Measurements from ENCODE around the gene ARHGAP15. TPM values are rescaled to one million over a fixed set of nuclear protein-coding genes. Genes with fewer than 3 reads are reported as not detected.

Gene ARHGAP15
- total and polyA plus RNA-seq, 2 donors (not counting 1 experiment from before 2014, with no cell fraction given): 0.07 TPM; not detected in 1

DNA sequence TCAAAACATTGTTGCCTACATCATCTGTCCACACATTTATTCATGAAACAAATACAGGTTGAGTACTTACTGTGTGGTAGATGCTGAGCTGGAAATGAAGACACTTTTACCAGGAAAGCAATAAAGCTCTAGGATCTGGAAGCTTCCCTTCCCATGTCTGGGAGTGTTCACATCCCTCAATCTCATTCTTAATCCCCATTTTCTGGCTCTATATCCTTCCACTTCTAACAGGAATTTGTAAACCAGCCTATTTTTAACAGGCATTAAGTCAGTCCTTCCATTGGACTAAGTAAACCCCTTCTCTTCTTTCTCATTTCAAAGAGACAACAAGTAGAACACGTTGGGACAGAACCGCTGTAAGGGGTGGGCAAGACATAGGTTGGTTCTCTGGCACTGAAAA lies 589.5 kb downstream of the ARHGAP15 start:
- Histone ChIP-seq H3K4me1 (ENCODE audit: control insufficient read depth, extremely low read depth, insufficient read depth, low read length) (no peaks in the 10 kb centered on the region), H3K27ac (ENCODE audit: insufficient read depth, low read length) (no peak overlapping the region), H2AFZ (ENCODE audit: low read length) (no peak overlapping the region), H4K20me1 (ENCODE audit: control insufficient read depth, extremely low read depth, insufficient read depth, low read length) (no peaks in the 10 kb centered on the region), H3K79me2 (ENCODE audit: control insufficient read depth, insufficient read depth, low read length) (no peaks in the 10 kb centered on the region), H3K9ac (ENCODE audit: insufficient read depth, low read length) (no peak overlapping the region), H3K4me3 (replicated peaks in 1 of 4; ENCODE audit: control extremely low read depth in 1 of 4, insufficient read depth in 1 of 4, low read depth in 3 of 4, low read length in 4 of 4) (no peak overlapping the region), H3K36me3 (ENCODE audit: control insufficient read depth, insufficient read depth, low read length) (no peaks in the 10 kb centered on the region), H3K9me3 (ENCODE audit: control insufficient read depth, insufficient read depth, low read depth, low read length) (no peaks in the 10 kb centered on the region), H3K27me3 (ENCODE audit: control insufficient read depth, insufficient read depth, low read length) (no peaks in the 10 kb centered on the region), H3K4me2 (ENCODE audit: extremely low read depth, insufficient read depth, low read length) (no peak overlapping the region)
- no peak for DNase-seq (ENCODE audit: low read depth in 2 of 2)
- TF ChIP-seq, protein P1, sequence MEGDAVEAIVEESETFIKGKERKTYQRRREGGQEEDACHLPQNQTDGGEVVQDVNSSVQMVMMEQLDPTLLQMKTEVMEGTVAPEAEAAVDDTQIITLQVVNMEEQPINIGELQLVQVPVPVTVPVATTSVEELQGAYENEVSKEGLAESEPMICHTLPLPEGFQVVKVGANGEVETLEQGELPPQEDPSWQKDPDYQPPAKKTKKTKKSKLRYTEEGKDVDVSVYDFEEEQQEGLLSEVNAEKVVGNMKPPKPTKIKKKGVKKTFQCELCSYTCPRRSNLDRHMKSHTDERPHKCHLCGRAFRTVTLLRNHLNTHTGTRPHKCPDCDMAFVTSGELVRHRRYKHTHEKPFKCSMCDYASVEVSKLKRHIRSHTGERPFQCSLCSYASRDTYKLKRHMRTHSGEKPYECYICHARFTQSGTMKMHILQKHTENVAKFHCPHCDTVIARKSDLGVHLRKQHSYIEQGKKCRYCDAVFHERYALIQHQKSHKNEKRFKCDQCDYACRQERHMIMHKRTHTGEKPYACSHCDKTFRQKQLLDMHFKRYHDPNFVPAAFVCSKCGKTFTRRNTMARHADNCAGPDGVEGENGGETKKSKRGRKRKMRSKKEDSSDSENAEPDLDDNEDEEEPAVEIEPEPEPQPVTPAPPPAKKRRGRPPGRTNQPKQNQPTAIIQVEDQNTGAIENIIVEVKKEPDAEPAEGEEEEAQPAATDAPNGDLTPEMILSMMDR (conservative IDR thresholded peaks at IDR 0.05 in 1 of 2, IDR thresholded peaks at IDR 0.05 in 1 of 2; ENCODE audit: low read depth in 1 of 2, low read length in 2 of 2): no peak
- no peak for TF ChIP-seq EZH2 (IDR thresholded peaks at IDR 0.05; ENCODE audit: low read length, missing control alignments)

DNA sequence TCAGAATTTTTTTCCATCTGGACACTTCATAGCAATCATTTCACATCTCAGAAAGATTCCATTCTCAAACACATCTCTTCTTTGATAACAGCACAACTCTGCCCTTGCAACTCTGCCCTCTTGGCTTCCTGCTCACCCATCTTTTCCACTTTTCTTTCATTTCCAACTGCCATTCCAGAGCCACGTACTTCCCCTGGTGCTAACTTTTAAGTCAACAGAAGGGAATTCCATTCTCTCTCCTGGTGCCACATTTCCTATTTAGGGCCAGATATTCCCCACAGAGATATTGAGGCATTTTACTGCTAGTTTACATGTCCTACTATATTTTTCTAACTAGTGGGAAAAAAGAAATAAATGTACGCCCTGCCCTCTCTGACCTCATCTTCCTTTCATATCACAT lies 590.2 kb downstream of the ARHGAP15 start:
- no peak overlapping the region for H3K27ac ChIP-seq (ENCODE audit: insufficient read depth, low read length)
- H3K36me3 ChIP-seq (ENCODE audit: control insufficient read depth, insufficient read depth, low read length): no peaks in the 10 kb centered on the region
- TF ChIP-seq, protein P1 (conservative IDR thresholded peaks at IDR 0.05 in 1 of 2, IDR thresholded peaks at IDR 0.05 in 1 of 2; ENCODE audit: low read depth in 1 of 2, low read length in 2 of 2): no peak
- no peak for TF ChIP-seq EZH2 (IDR thresholded peaks at IDR 0.05; ENCODE audit: low read length, missing control alignments)
- no peaks in the 10 kb centered on the region for H3K4me1 ChIP-seq (ENCODE audit: control insufficient read depth, extremely low read depth, insufficient read depth, low read length)
- H3K9me3 ChIP-seq (ENCODE audit: control insufficient read depth, insufficient read depth, low read depth, low read length): no peaks in the 10 kb centered on the region
- H3K4me3 ChIP-seq (replicated peaks in 1 of 4; ENCODE audit: control extremely low read depth in 1 of 4, insufficient read depth in 1 of 4, low read depth in 3 of 4, low read length in 4 of 4): no peak overlapping the region
- H3K4me2 ChIP-seq (ENCODE audit: extremely low read depth, insufficient read depth, low read length): no peak overlapping the region
- no peak overlapping the region for H3K9ac ChIP-seq (ENCODE audit: insufficient read depth, low read length)
- peak in 1 of 2 donors; percentile 42 for DNase-seq (ENCODE audit: low read depth in 2 of 2)
- H4K20me1 ChIP-seq (ENCODE audit: control insufficient read depth, extremely low read depth, insufficient read depth, low read length): no peaks in the 10 kb centered on the region
- no peaks in the 10 kb centered on the region for H3K27me3 ChIP-seq (ENCODE audit: control insufficient read depth, insufficient read depth, low read length)
- no peaks in the 10 kb centered on the region for H3K79me2 ChIP-seq (ENCODE audit: control insufficient read depth, insufficient read depth, low read length)
- no peak overlapping the region for H2AFZ ChIP-seq (ENCODE audit: low read length)

DNA sequence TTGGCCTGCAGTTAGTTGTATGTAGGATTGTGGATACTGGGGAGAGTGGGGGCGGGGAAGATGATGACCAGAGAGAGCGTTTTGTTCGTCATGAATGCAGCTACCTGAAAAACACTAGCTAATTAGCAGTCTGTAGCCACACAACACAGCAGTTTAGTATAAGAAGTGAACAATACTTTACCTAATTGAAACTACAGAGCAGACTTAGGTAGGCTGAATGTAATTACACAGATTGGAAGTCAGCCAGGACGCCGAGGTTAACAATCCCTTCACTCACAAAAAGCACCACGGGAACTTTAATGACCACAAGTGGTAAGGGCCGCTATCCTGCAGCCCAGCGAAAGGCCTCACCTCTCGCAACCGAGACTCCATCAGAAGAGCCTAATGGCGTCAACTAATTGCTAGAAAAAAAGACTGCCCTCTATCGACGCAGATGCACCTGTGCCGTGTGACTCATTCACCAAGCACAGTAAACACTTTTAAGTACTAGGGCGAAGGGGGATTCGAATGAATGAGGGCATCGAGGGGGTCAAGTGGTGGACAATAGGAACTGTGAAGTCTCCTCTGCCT lies 591.0 kb downstream of the ARHGAP15 start:
- H3K27ac ChIP-seq (ENCODE audit: insufficient read depth, low read length): no peak overlapping the region
- H3K36me3 ChIP-seq (ENCODE audit: control insufficient read depth, insufficient read depth, low read length): no peaks in the 10 kb centered on the region
- no peaks in the 10 kb centered on the region for H3K9me3 ChIP-seq (ENCODE audit: control insufficient read depth, insufficient read depth, low read depth, low read length)
- H3K79me2 ChIP-seq (ENCODE audit: control insufficient read depth, insufficient read depth, low read length): no peaks in the 10 kb centered on the region
- H3K4me3 ChIP-seq (replicated peaks in 1 of 4; ENCODE audit: control extremely low read depth in 1 of 4, insufficient read depth in 1 of 4, low read depth in 3 of 4, low read length in 4 of 4): no peak overlapping the region
- H4K20me1 ChIP-seq (ENCODE audit: control insufficient read depth, extremely low read depth, insufficient read depth, low read length): no peaks in the 10 kb centered on the region
- TF ChIP-seq, protein P1 (conservative IDR thresholded peaks at IDR 0.05 in 1 of 2, IDR thresholded peaks at IDR 0.05 in 1 of 2; ENCODE audit: low read depth in 1 of 2, low read length in 2 of 2): no peak
- TF ChIP-seq EZH2 (IDR thresholded peaks at IDR 0.05; ENCODE audit: low read length, missing control alignments): no peak
- no peak overlapping the region for H3K9ac ChIP-seq (ENCODE audit: insufficient read depth, low read length)
- no peaks in the 10 kb centered on the region for H3K4me1 ChIP-seq (ENCODE audit: control insufficient read depth, extremely low read depth, insufficient read depth, low read length)
- H3K27me3 ChIP-seq (ENCODE audit: control insufficient read depth, insufficient read depth, low read length): no peaks in the 10 kb centered on the region
- peak in 1 of 2 donors; percentile 18 for DNase-seq (ENCODE audit: low read depth in 2 of 2)
- no peak overlapping the region for H3K4me2 ChIP-seq (ENCODE audit: extremely low read depth, insufficient read depth, low read length)
- no peak overlapping the region for H2AFZ ChIP-seq (ENCODE audit: low read length)

Data from fibroblast of lung (primary cell).